SK-N-SH treated with all-trans-retinoic acid at 6 μM for 48 hours (cell line): ENCODE data around the gene ANK3.

Experiments used
- BACH2 ChIP-seq: fragments of 250-450 bp; sonication (Bioruptor Pico); IDR thresholded peaks from 2 replicates; pipeline ENCODE4 v1.9.0; 2021; ENCODE audit warnings: mild to moderate bottlenecking, borderline replicate concordance
- GLIS3 ChIP-seq: fragments of 250-450 bp; sonication (Bioruptor Pico); IDR thresholded peaks from 2 replicates; pipeline ENCODE4 v1.5.0; 2020; ENCODE audit warnings: mild to moderate bottlenecking, moderate library complexity
- PPARA ChIP-seq: fragments of 250-450 bp; sonication (Bioruptor Pico); IDR thresholded peaks from 2 replicates; pipeline ENCODE4 v1.5.0; 2020; ENCODE audit warnings: mild to moderate bottlenecking, borderline replicate concordance
- TF ChIP-seq, protein P1 (sequence below): fragments of 250-450 bp; sonication (Bioruptor Pico); IDR thresholded peaks from 2 replicates; pipeline ENCODE4 v1.8.0; 2020; ENCODE audit warnings: mild to moderate bottlenecking, moderate library complexity, borderline replicate concordance
- TF ChIP-seq, protein P2 (sequence below): fragments of 250-450 bp; sonication (Bioruptor Pico); IDR thresholded peaks from 2 replicates; pipeline ENCODE4 v1.5.0; 2020; ENCODE audit warnings: mild to moderate bottlenecking, moderate library complexity
- TF ChIP-seq, protein P3 (sequence below): fragments of 250-450 bp; sonication (Bioruptor Pico); IDR thresholded peaks from 2 replicates; pipeline ENCODE4 v1.8.0; 2021; ENCODE audit warnings: low read depth, mild to moderate bottlenecking, moderate library complexity, borderline replicate concordance

DNA sequence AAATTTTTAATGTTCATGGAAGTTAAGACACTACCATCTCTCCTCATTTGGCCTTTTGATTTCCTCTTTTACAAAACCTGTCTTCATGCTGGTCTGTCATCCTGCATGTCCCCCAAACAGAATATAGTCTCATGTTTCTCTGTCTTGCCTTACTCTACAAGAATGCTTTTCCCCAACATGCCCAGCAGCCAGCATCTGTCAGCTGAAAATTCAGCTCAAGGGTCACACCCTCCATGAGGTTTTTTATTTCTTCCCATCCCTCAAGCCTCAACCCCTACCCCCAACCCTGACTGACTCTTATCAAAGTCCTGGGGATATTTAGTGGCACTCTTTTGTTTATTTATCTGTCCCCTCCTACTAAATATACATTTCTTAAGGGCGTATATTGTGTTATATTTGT lies 202.0 kb downstream of the ANK3 start:
- no peak for TF ChIP-seq GLIS3 (CRISPR knock-in tag)
- TF ChIP-seq, protein P1, sequence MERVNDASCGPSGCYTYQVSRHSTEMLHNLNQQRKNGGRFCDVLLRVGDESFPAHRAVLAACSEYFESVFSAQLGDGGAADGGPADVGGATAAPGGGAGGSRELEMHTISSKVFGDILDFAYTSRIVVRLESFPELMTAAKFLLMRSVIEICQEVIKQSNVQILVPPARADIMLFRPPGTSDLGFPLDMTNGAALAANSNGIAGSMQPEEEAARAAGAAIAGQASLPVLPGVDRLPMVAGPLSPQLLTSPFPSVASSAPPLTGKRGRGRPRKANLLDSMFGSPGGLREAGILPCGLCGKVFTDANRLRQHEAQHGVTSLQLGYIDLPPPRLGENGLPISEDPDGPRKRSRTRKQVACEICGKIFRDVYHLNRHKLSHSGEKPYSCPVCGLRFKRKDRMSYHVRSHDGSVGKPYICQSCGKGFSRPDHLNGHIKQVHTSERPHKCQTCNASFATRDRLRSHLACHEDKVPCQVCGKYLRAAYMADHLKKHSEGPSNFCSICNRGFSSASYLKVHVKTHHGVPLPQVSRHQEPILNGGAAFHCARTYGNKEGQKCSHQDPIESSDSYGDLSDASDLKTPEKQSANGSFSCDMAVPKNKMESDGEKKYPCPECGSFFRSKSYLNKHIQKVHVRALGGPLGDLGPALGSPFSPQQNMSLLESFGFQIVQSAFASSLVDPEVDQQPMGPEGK (CRISPR knock-in tag), result no peak
- TF ChIP-seq, protein P2, sequence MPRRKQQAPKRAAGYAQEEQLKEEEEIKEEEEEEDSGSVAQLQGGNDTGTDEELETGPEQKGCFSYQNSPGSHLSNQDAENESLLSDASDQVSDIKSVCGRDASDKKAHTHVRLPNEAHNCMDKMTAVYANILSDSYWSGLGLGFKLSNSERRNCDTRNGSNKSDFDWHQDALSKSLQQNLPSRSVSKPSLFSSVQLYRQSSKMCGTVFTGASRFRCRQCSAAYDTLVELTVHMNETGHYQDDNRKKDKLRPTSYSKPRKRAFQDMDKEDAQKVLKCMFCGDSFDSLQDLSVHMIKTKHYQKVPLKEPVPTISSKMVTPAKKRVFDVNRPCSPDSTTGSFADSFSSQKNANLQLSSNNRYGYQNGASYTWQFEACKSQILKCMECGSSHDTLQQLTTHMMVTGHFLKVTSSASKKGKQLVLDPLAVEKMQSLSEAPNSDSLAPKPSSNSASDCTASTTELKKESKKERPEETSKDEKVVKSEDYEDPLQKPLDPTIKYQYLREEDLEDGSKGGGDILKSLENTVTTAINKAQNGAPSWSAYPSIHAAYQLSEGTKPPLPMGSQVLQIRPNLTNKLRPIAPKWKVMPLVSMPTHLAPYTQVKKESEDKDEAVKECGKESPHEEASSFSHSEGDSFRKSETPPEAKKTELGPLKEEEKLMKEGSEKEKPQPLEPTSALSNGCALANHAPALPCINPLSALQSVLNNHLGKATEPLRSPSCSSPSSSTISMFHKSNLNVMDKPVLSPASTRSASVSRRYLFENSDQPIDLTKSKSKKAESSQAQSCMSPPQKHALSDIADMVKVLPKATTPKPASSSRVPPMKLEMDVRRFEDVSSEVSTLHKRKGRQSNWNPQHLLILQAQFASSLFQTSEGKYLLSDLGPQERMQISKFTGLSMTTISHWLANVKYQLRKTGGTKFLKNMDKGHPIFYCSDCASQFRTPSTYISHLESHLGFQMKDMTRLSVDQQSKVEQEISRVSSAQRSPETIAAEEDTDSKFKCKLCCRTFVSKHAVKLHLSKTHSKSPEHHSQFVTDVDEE (CRISPR knock-in tag), result no peak
- no peak for TF ChIP-seq BACH2 (CRISPR knock-in tag)
- no peak for TF ChIP-seq PPARA (CRISPR knock-in tag)
- TF ChIP-seq, protein P3, sequence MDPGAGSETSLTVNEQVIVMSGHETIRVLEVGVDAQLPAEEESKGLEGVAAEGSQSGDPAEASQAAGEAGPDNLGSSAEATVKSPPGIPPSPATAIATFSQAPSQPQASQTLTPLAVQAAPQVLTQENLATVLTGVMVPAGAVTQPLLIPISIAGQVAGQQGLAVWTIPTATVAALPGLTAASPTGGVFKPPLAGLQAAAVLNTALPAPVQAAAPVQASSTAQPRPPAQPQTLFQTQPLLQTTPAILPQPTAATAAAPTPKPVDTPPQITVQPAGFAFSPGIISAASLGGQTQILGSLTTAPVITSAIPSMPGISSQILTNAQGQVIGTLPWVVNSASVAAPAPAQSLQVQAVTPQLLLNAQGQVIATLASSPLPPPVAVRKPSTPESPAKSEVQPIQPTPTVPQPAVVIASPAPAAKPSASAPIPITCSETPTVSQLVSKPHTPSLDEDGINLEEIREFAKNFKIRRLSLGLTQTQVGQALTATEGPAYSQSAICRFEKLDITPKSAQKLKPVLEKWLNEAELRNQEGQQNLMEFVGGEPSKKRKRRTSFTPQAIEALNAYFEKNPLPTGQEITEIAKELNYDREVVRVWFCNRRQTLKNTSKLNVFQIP, result no peak
